ENCODE data around the gene NYAP2. TPM values are rescaled to one million over a fixed set of nuclear protein-coding genes. Genes with fewer than 3 reads are reported as not detected.

Gene NYAP2
- total and polyA plus RNA-seq, 5 experiments from 2014 or later = 0.05 TPM; not detected in 4

DNA sequence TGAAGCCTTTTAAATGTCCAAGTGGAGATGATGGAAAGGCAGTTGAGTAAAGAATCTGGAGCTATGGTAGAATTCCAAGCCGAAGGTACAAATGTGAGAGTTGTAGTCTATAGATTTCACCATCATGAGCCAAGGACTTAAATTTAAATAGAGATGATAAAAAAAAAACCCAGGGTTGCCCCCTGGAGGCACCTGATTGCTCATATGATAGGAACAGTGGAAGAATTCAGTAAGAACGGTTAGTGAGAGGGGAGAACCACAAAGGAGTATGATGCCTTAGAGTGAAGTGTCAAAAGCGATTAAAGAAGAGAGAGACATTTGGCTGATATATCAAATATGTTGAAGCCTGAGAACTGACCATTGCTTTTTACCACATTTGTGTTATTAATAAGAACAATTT lies 11.9 kb downstream of the NYAP2 start:
- Mint-ChIP-seq H3K27ac (no peak overlapping the region), H3K27me3 (peaks cover 5 to 24% (median 18%) of the 10 kb centered on the region in 5 donors), H3K36me3 (no peaks in the 10 kb centered on the region), H3K4me1 (no peaks in the 10 kb centered on the region), H3K9me3 (no peaks in the 10 kb centered on the region), H3K4me3 (no peak overlapping the region)
- POLR2A ChIA-PET = no interaction called here
- DNase-seq (no peak), ATAC-seq (no peak)

DNA sequence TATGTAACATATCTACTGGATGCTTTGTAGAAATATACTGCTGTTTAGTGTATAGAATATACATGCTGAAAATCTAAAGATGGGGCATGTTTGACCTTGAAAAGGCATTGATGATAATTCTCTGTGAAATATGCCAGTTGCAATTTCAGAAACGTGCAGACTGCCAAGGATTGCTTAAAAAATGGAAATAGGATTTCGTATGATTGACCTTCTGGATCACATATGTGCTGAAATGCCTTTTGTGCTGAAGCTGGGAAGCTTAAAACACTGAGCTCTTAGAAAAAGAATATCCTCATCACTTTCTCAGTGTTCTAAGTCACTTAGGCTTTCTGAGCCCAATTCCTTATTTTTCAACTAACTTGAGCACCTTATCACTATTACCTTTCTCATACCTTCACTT lies 14.3 kb downstream of the NYAP2 start:
- no peak for DNase-seq
- H3K4me1 Mint-ChIP-seq = no peaks in the 10 kb centered on the region
- ATAC-seq = no peak
- H3K27me3 Mint-ChIP-seq = peaks cover 4 to 25% (median 20%) of the 10 kb centered on the region in 5 donors
- no peak overlapping the region for H3K4me3 Mint-ChIP-seq
- no peak overlapping the region for H3K27ac Mint-ChIP-seq
- no peaks in the 10 kb centered on the region for H3K36me3 Mint-ChIP-seq
- POLR2A ChIA-PET = no interaction called here
- H3K9me3 Mint-ChIP-seq = no peaks in the 10 kb centered on the region

DNA sequence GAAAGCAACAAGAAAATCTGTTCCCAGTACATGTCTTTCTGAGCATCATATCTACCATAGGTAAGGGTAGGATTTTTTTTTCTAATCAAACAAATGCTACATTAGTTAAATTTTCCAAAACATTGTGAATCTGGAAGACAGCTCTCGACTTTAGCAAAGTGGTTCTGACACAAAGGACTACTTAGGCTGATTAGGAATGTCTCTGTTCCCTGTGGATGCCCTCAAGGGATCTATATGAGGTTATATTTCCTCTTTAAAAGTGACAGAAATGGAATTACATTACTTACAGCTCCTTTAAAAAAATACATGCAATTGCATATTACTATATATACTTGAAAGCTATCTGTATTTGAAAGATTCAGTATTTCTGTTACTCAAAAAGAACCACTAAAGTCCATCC lies 15.4 kb downstream of the NYAP2 start:
- Mint-ChIP-seq H3K9me3 (no peaks in the 10 kb centered on the region), H3K36me3 (no peaks in the 10 kb centered on the region), H3K27ac (no peak overlapping the region), H3K27me3 (peaks cover 3 to 29% (median 20%) of the 10 kb centered on the region in 5 donors), H3K4me1 (no peaks in the 10 kb centered on the region), H3K4me3 (no peak overlapping the region)
- ATAC-seq (no peak), DNase-seq (no peak)
- POLR2A ChIA-PET = no interaction called here

DNA sequence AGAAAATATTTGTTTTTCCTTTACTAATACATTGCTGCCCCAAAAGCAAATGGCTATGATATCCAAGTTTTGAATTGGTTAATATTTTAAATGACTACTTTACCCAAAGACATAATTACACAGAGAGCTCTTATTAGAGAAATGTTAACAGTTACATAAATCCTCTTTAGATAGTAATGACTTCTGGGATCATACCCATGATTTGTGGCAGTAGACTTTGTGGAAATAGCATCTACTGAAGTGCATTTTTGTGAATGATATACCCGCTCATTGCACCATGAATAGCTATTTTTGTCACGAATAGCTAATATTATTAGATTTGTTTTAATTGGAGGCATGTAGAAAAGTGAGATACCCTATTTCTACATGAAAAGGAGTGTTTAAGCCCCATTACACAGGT lies 15.8 kb downstream of the NYAP2 start:
- H3K9me3 Mint-ChIP-seq = no peaks in the 10 kb centered on the region
- no peaks in the 10 kb centered on the region for H3K4me1 Mint-ChIP-seq
- ATAC-seq = no peak
- H3K4me3 Mint-ChIP-seq = no peak overlapping the region
- H3K27ac Mint-ChIP-seq = no peak overlapping the region
- no peaks in the 10 kb centered on the region for H3K36me3 Mint-ChIP-seq
- POLR2A ChIA-PET = no interaction called here
- H3K27me3 Mint-ChIP-seq = peaks cover 3 to 29% (median 20%) of the 10 kb centered on the region in 5 donors
- no peak for DNase-seq

DNA sequence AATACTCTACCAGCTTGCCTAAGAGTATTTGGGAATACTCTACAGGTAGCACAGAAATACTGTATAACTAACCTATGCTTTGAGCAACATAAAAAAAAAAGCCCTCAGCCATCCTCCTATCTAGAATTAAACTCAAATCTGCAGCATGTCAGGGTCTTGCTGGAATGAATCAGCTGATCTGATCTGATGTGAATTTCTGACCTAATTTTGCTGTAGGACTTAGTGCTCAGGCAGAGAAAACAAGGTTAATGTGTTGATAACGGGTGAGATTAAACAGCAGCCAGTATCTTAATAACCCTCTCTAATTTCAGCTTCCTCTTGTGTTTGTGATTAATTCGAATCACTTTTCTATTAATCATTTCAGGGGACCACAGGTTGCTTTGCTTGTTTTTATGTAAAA lies 16.3 kb downstream of the NYAP2 start:
- peaks cover 3 to 28% (median 20%) of the 10 kb centered on the region in 5 donors for H3K27me3 Mint-ChIP-seq
- no peaks in the 10 kb centered on the region for H3K4me1 Mint-ChIP-seq
- ATAC-seq (no peak), DNase-seq (no peak)
- no peaks in the 10 kb centered on the region for H3K9me3 Mint-ChIP-seq
- no peak overlapping the region for H3K4me3 Mint-ChIP-seq
- no peak overlapping the region for H3K27ac Mint-ChIP-seq
- H3K36me3 Mint-ChIP-seq = no peaks in the 10 kb centered on the region
- POLR2A ChIA-PET = no interaction called here

DNA sequence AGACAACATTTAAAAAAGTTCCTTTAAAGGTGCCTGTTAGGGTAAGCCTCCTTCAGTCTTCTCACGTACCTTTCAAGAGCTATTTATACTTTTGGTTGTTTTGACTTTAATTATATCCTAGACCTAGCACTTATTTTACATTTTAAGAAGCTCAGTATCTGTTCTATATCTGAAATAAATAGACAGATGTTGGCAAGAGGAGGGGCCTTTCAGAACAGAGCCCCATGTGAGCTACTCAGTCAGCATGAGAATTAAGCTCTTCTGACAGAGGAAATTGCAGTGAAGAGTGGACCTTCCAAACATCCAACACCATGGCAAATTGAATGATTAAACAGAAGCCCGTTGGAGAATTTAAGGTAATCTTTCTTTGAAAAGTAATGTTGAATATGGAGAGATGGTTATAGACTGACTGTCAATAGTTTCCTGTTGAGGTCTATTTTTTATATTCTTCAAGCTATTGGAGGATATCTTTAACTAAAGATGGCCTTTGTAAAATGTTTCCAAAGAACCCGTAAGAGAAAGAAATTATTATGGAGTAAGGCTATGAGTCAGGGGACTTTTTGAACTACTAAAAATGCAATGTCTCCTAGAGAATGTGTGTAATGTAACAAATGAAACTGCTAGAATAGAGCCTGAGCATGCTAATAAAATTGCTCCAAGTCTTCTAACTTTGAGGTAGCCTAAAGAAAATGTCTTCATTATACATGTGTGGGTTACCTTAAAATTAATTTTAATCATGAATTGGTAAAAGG lies 17.3 kb downstream of the NYAP2 start:
- DNase-seq (no peak), ATAC-seq (no peak)
- POLR2A ChIA-PET = no interaction called here
- H3K27ac Mint-ChIP-seq = no peak overlapping the region
- no peaks in the 10 kb centered on the region for H3K9me3 Mint-ChIP-seq
- no peaks in the 10 kb centered on the region for H3K36me3 Mint-ChIP-seq
- no peak overlapping the region for H3K4me3 Mint-ChIP-seq
- H3K4me1 Mint-ChIP-seq = no peaks in the 10 kb centered on the region
- H3K27me3 Mint-ChIP-seq = peaks cover 3 to 19% (median 12%) of the 10 kb centered on the region in 5 donors

DNA sequence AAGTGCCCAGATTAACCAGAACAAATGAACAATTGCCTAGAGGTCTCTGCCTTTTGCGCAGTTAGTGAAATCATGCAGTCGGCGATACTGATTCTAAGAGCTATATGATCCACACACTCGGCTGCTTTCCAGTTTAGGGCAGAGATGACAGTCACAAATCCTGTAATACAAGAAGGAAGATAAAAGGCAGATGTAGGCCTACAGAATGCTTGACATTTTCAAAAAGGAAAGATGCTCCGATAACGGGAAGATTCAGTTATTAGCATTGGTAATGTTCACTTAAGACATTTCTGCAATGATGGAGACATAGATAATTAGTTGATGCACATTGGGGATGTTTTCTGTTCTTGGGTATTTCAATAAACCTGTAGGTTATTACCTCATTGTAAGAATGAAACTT lies 19.5 kb downstream of the NYAP2 start:
- H3K4me3 Mint-ChIP-seq = no peak overlapping the region
- H3K36me3 Mint-ChIP-seq = no peaks in the 10 kb centered on the region
- POLR2A ChIA-PET = no interaction called here
- ATAC-seq (no peak), DNase-seq (no peak)
- H3K27me3 Mint-ChIP-seq = peaks cover 0 to 19% (median 10%) of the 10 kb centered on the region in 5 donors
- no peaks in the 10 kb centered on the region for H3K4me1 Mint-ChIP-seq
- H3K9me3 Mint-ChIP-seq = no peaks in the 10 kb centered on the region
- no peak overlapping the region for H3K27ac Mint-ChIP-seq

DNA sequence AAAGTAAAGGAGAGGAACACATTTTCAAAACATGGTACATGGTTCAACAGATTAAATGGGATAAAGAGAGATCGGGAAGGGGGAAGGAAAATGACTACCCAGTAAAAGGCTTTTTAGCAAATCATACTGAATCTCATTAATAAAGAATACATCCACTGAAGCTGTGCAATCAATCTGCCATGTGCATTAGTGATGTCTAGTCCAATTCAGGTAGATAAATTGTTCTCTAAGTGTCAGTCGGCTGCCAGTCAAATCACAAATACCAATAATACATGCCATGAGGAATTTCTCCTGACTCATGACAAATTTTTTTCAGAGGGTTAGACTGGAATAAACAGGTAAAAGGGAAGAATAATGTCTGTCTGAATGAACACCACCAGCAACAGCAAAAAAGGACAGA lies 22.6 kb downstream of the NYAP2 start:
- Mint-ChIP-seq H3K4me3 (no peak overlapping the region), H3K27ac (no peak overlapping the region)

DNA sequence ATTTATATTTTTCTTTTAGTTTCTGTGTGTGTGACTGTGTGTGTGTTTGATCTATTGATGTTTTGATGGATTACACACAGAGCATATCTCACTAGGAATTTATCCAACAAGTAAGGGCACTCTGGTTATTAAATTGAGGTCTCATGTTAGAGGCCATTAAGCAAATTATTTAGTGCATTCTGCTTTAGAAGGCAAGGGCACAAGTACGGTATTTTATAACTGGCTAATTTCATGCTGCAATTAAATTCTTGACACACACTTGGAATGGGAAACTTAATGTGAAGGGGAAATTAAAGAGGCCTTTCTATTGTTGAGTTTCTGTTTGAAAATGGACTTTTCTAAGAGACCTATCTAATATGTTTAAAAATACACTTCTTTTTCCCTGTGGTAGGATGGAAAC lies 25.8 kb downstream of the NYAP2 start:
- no peak overlapping the region for H3K27ac Mint-ChIP-seq
- H3K27me3 Mint-ChIP-seq = peaks cover 0 to 18% (median 9%) of the 10 kb centered on the region in 5 donors
- POLR2A ChIA-PET = no interaction called here
- DNase-seq (no peak), ATAC-seq (no peak)
- no peaks in the 10 kb centered on the region for H3K36me3 Mint-ChIP-seq
- no peak overlapping the region for H3K4me3 Mint-ChIP-seq
- no peaks in the 10 kb centered on the region for H3K9me3 Mint-ChIP-seq
- no peaks in the 10 kb centered on the region for H3K4me1 Mint-ChIP-seq

More for the DNA sequence above, 22.6 kb downstream of the NYAP2 start:
- Mint-ChIP-seq H3K36me3 (no peaks in the 10 kb centered on the region), H3K9me3 (no peaks in the 10 kb centered on the region), H3K27me3 (peaks cover 0 to 21% (median 8%) of the 10 kb centered on the region in 5 donors), H3K4me1 (no peaks in the 10 kb centered on the region)
- POLR2A ChIA-PET = no interaction called here
- no peak for ATAC-seq
- DNase-seq = no peak

DNA sequence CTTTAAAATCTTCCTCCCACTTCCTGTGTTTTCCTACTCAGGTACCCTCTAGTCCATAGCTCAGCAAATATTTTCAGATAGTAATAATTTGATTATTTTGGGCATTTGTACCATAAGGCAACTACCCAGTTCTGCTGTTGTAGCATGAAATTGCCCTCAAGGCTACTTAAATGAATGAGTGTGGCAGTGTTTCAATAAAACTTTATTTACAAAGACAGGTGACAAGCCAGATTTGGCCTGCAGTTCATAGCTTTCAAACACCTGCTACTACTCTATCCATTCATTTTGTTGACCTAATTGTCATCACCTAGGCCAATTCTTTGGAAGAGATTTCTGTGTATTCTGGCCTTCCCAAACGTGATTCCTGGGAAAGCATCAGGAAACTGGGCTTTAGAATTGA lies 28.9 kb downstream of the NYAP2 start:
- no peak for ATAC-seq
- no peaks in the 10 kb centered on the region for H3K4me1 Mint-ChIP-seq
- no peaks in the 10 kb centered on the region for H3K9me3 Mint-ChIP-seq

DNA sequence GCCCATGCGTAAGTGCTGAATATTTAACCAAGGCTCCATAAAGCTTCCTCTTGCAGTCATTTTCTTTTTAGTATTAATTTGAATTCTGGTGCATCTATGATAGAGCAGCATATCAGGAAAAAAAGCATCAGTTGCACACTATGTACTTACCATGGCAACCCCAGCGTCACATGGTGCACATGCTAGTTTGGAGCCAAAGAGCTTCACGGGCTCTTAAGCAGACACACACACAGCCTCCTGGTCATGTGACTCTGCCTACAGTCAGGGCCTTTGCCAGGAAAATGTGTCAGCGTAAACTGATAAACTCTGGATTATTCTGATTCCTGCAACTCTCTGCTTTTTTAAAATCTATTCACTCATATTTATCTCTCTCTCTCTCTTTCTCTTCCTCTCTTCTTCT lies 30.2 kb downstream of the NYAP2 start:
- Mint-ChIP-seq H3K36me3 (no peaks in the 10 kb centered on the region), H3K9me3 (no peaks in the 10 kb centered on the region), H3K27me3 (peaks cover 0 to 9% (median 8%) of the 10 kb centered on the region in 5 donors), H3K4me1 (no peaks in the 10 kb centered on the region), H3K27ac (no peak overlapping the region), H3K4me3 (no peak overlapping the region)
- POLR2A ChIA-PET = no interaction called here
- DNase-seq = no peak
- ATAC-seq = no peak

More for the DNA sequence above, 28.9 kb downstream of the NYAP2 start:
- Mint-ChIP-seq H3K4me3 (no peak overlapping the region), H3K27ac (no peak overlapping the region), H3K27me3 (peaks cover 0 to 9% (median 8%) of the 10 kb centered on the region in 5 donors), H3K36me3 (no peaks in the 10 kb centered on the region)
- DNase-seq = no peak
- POLR2A ChIA-PET = no interaction called here

DNA sequence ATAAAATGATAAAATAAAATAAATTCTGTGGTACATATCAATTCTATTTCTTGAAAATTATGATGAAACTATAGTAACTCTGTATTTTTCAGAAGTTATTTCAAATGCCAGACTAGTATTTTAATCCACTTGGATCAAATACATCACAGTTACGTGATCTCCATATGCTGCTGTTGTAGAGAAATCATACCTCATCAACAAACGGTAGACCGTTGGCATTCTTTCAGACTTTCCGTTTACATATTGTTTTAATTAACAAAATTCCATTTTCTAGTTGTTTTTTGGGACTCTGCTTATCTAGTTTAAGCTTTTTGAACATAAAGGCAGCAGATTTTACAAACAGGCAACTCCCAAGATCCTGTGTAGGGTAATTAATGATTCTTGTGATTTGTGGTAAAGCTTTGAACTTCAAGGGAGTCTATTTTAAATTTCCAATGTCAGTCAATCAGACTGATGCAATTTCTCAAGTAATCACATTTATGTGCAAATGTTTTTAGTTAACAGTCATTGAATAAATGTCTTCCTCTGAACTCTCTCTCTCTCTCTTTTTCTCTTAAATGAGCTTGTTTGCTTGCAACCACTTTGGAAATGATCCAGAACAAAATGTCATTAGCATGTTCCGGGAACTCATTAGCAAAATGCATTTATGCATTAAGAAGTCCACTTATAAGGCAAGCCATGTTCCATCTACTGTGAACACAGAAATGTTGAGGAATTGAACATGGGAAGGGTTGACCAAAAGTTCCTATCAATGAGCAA lies 31.8 kb downstream of the NYAP2 start:
- no peak overlapping the region for H3K27ac Mint-ChIP-seq
- no peak overlapping the region for H3K4me3 Mint-ChIP-seq
- POLR2A ChIA-PET = no interaction called here
- no peak for DNase-seq
- H3K27me3 Mint-ChIP-seq = peaks cover 0 to 9% (median 7%) of the 10 kb centered on the region in 5 donors
- no peak for ATAC-seq
- no peaks in the 10 kb centered on the region for H3K9me3 Mint-ChIP-seq
- H3K4me1 Mint-ChIP-seq = no peaks in the 10 kb centered on the region
- H3K36me3 Mint-ChIP-seq = no peaks in the 10 kb centered on the region

DNA sequence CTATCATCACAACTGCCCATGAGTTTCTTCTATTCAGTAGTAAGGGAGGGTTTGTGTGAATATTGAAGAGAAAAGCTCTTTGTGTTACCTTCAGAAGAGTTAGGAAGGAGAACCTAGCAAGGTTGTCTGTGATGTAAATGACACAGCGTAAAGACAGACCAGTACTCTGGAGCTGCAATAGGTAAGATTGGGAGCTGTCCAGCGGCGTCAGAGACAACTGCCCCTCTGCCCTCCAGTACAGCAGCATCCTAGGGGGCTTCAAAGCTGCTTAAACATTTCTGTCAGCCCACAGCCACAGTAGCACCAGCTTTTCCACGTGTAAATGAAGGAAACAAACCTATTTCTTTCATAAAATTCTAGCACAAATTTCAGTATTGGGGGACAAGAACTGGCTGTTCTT lies 34.5 kb downstream of the NYAP2 start:
- Mint-ChIP-seq H3K36me3 (no peaks in the 10 kb centered on the region), H3K4me1 (no peaks in the 10 kb centered on the region), H3K9me3 (no peaks in the 10 kb centered on the region), H3K4me3 (no peak overlapping the region), H3K27me3 (peaks cover 4 to 12% (median 4%) of the 10 kb centered on the region in 5 donors), H3K27ac (no peak overlapping the region)
- ATAC-seq (no peak), DNase-seq (no peak)
- POLR2A ChIA-PET = no interaction called here
